IPS-20b (cell line): ENCODE data around the gene TRMT2B.

Source experiments
- H3K27ac ChIP-seq: one replicate; pipeline ENCODE4 v1.5.1; 2013; ENCODE audit warnings: low read length
- H3K27me3 ChIP-seq: 2 replicates; pipeline ENCODE4 v1.6.1; 2013; ENCODE audit warnings: mild to moderate bottlenecking, low read length, inconsistent platforms; ENCODE audit not compliant: insufficient read depth
- H3K36me3 ChIP-seq: 2 replicates; pipeline ENCODE4 v1.6.1; 2013; ENCODE audit warnings: low read depth, mild to moderate bottlenecking, inconsistent platforms, low read length, moderate library complexity; ENCODE audit not compliant: insufficient read depth
- H3K4me1 ChIP-seq: 2 replicates; pipeline ENCODE4 v1.6.1; 2013; ENCODE audit warnings: mild to moderate bottlenecking, control low read depth, inconsistent platforms, low read length, moderate library complexity; ENCODE audit not compliant: insufficient read depth
- H3K4me3 ChIP-seq: 2 replicates; pipeline ENCODE4 v1.5.1; 2013; ENCODE audit warnings: mild to moderate bottlenecking, low read length, inconsistent platforms
- H3K9ac ChIP-seq: 2 replicates; pipeline ENCODE4 v1.6.1; 2013; ENCODE audit warnings: low read depth, mild to moderate bottlenecking, inconsistent platforms, low read length, moderate library complexity
- H3K9me3 ChIP-seq: 2 replicates; pipeline ENCODE4 v1.6.1; 2013; ENCODE audit warnings: mild to moderate bottlenecking, low read depth, low read length, inconsistent platforms; ENCODE audit not compliant: insufficient read depth

Gene TRMT2B, protein sequence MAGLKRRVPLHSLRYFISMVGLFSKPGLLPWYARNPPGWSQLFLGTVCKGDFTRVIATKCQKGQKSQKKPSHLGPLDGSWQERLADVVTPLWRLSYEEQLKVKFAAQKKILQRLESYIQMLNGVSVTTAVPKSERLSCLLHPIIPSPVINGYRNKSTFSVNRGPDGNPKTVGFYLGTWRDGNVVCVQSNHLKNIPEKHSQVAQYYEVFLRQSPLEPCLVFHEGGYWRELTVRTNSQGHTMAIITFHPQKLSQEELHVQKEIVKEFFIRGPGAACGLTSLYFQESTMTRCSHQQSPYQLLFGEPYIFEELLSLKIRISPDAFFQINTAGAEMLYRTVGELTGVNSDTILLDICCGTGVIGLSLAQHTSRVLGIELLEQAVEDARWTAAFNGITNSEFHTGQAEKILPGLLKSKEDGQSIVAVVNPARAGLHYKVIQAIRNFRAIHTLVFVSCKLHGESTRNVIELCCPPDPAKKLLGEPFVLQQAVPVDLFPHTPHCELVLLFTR

DNA sequence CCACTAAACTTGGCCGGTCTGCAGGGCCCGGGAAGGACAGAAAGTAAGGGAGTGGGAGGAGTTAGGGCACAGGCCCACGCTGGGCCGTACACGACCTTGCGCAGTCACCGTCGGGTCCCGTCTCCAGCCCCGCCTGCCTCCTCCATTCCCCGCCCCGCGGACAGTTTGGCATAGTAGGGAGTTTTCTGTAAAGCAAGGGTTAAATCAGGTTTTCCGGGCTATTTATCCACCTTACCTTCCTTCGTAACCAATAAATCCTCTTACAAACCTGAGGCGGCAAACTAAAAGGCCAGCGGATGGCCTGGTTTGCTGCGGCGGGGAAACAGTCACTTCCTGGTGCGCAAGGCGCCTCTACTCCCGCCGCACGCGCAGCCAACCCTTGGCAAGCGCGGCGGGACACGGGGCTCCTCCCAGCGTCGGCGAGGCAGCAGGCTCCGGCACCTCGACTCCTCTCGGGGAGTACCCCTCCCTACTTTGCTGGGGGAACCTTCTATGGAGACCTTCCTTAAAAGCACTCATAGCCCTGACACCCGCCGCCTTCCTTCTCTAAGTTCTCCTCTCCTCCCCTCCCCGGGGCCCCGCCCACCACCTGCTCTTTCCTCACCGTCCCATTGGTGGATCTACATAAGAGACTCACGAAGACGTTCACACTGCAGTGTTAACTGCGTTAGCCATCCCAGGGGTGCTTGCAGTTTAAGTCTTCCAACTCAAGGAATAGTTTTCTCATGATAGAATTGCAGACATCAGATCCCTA lies at the start of gene TRMT2B:
TSS of gene TRMT2B (minus strand) at position 563 of the 754 bp plus-strand sequence. CDS start 9,822 bp downstream, outside the sequence.
- no peaks in the 10 kb centered on the region for H3K4me1 ChIP-seq
- no peaks in the 10 kb centered on the region for H3K36me3 ChIP-seq
- no peaks in the 10 kb centered on the region for H3K9me3 ChIP-seq
- peak within 1 kb of the TSS; percentile 81 for H3K4me3 ChIP-seq
- H3K27ac ChIP-seq: no peak within 1 kb of the TSS
- peak within 1 kb of the TSS; percentile 82 for H3K9ac ChIP-seq
- H3K27me3 ChIP-seq: no peaks in the 10 kb centered on the region

DNA sequence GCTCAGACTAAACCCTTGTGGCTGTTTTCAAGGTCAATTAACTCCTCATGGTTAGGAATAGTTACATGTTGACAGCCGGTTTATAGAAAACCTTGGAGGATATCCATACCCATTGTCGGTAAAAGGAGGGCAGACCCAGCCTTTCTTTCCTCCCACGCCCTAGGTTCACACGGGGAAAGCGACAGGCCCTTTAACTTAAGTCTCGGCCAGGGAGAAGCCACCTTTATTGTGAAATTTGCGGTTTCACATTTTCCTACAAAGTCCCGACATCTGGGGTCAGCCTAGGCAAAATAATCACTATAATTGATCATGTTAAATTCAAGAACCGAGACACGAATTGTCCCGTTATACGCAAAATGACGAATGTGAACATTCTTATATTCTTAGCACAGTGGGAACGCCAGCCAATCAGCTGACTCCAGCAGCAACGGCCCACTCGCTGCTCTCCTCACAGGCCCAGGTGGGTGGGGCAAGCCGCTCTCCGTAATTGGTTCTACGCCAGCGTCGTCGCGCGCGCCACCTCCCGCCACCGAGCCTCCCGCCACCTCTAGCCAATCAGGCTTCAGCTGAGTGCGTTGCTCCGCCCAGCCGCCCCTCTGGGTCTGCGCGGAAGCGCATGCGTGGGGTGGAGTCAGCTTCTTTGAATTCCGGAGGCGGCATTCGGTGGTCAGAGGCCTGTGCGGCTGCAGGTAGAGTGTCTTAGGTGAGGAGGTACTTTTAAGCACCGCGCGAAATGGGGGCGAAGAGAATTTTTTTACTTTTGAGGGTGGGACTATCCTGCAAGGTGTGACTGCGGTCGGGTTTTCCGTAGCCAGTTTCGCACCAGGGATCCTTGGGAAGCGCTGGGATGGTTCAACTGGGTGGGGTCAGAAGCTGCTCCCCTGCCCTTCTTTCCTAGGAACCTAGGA lies 45.9 kb upstream of the TRMT2B start, which contains the start of gene CENPI:
TSS of gene CENPI (plus strand) at position 659 of the 908 bp plus-strand sequence. CDS start 2,867 bp downstream, outside the sequence.
- H3K9me3 ChIP-seq: no peaks in the 10 kb centered on the region
- peaks cover 15% of the 10 kb centered on the region for H3K36me3 ChIP-seq
- H3K27ac ChIP-seq: no peak within 1 kb of the TSS
- H3K4me1 ChIP-seq: no peaks in the 10 kb centered on the region; the same call in 1 of the 2 replicates
- H3K27me3 ChIP-seq: no peaks in the 10 kb centered on the region
- H3K9ac ChIP-seq: peak within 1 kb of the TSS; percentile 91
- H3K4me3 ChIP-seq: peak within 1 kb of the TSS; percentile 92

DNA sequence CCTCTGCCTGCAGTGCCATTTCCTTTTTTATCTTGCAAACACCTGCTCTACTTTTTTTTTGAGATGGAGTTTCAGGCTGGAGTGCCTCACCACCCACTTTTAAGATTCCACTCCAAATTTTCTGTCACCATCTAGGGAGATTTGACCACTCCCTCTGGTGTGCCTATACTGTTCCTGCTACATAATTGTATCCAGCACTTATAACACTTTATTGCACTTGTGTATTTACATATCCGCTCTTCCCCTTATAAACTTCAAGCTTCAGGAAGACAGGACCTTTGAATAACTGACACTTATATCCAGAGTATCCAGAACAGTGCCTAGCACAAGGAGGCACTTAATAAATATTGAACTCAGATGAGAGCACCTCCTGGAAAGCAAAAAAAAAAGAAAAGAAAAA lies 39.9 kb upstream of the TRMT2B start:
- H3K9ac ChIP-seq: no peak overlapping the region
- H3K4me1 ChIP-seq: no peaks in the 10 kb centered on the region
- H3K9me3 ChIP-seq: no peaks in the 10 kb centered on the region
- H3K27ac ChIP-seq: no peak overlapping the region
- H3K36me3 ChIP-seq: no peaks in the 10 kb centered on the region
- H3K4me3 ChIP-seq: no peak overlapping the region
- H3K27me3 ChIP-seq: no peaks in the 10 kb centered on the region

DNA sequence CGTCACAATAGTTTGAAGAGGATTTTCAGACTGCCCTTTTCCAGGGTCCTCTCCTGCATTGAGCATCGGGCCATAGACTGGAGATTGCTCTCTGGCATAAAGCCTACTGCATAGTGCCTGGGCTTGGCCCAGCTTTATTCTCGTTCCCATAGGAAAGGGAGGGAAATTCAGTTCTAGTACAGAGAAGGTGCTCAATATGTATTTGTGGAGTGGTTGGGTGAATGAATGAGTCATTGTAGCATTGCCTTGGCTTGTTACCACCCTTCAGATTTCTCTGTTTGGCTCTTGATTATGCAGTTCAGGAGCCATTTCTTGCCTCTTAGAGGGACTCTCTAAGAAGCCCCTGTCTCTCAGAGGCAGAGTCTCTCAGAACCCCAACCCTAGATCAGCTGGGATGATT lies 29.3 kb upstream of the TRMT2B start:
- Histone ChIP-seq H3K27me3 (peaks cover 12% of the 10 kb centered on the region), H3K27ac (no peak overlapping the region), H3K4me3 (no peak overlapping the region), H3K4me1 (no peaks in the 10 kb centered on the region; the same call in none of the 2 replicates), H3K9ac (no peak overlapping the region), H3K36me3 (no peaks in the 10 kb centered on the region), H3K9me3 (no peaks in the 10 kb centered on the region)

DNA sequence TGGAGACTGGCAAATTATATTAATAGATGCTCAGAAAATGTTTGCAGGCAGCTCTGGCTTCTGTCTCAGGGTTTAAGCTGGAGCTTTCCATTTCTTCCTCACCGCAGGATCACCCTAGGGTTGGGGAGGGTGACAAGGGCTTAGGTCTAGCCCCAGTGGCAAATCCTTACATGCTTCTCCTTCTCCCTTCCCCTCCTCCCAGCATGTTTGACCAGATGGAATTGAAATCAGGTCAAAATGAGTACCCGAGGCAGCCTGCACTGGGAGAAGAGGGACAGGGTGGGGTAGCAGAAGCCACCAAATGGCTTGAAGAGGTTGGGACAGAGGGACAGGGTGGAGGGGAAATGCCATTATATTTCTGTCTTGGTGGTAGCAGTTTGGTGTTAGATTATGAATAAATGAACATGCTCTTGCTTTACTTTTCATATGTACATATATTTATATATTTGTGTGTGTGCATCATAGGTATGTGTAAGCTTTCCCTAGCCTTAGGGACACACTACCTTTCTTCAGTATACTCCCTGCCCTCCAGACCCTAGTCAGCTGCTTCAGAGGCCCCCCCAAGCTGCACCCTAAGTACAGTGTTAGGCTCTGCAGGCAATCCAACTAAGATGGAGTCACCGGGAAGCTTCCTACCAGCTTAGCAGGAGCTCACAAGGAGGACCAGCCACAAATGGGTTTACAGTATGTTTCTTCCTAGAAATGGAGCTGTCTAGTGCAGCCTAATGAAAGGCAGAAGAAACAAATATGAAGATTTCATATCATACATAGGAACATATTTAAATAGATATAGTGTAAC lies 28.6 kb upstream of the TRMT2B start:
- Histone ChIP-seq H3K27me3 (peaks cover 12% of the 10 kb centered on the region), H3K4me1 (no peaks in the 10 kb centered on the region; the same call in none of the 2 replicates), H3K27ac (no peak overlapping the region), H3K4me3 (peak overlapping the region; percentile 91), H3K9ac (peak overlapping the region; percentile 5; the same call in 1 of the 2 replicates), H3K36me3 (no peaks in the 10 kb centered on the region), H3K9me3 (no peaks in the 10 kb centered on the region)

DNA sequence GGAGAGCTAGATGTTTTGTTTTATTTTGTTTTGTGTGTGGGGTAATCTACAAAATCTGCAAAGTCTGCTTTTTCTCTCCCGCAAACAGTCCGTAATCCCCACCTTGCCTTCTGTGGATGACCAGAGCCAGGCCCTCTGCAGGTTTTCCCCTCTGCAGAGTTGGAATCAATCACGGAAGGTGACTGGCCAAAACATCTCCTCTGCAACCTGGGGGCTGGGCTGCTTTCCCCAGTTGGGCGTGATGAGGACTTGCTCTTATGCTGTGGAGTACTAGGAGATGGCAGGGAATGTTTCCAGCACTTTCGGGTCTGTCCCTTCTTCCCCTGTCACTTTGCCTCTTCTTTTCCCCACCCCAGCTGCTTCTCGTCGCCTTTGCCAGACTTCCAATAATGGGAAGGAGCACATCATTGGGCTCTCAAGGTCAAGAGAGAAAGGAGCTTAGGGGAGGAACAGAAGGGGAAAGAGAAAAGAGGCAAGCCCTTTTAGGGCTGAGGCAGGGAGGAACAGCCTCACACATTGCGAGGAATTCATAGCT lies 27.9 kb upstream of the TRMT2B start:
- Histone ChIP-seq H3K4me3 (peak overlapping the region; percentile 91), H3K4me1 (no peaks in the 10 kb centered on the region; the same call in none of the 2 replicates), H3K36me3 (no peaks in the 10 kb centered on the region), H3K9ac (peak overlapping the region; percentile 72; the same call in 1 of the 2 replicates), H3K27ac (no peak overlapping the region), H3K9me3 (no peaks in the 10 kb centered on the region), H3K27me3 (peaks cover 12% of the 10 kb centered on the region)

DNA sequence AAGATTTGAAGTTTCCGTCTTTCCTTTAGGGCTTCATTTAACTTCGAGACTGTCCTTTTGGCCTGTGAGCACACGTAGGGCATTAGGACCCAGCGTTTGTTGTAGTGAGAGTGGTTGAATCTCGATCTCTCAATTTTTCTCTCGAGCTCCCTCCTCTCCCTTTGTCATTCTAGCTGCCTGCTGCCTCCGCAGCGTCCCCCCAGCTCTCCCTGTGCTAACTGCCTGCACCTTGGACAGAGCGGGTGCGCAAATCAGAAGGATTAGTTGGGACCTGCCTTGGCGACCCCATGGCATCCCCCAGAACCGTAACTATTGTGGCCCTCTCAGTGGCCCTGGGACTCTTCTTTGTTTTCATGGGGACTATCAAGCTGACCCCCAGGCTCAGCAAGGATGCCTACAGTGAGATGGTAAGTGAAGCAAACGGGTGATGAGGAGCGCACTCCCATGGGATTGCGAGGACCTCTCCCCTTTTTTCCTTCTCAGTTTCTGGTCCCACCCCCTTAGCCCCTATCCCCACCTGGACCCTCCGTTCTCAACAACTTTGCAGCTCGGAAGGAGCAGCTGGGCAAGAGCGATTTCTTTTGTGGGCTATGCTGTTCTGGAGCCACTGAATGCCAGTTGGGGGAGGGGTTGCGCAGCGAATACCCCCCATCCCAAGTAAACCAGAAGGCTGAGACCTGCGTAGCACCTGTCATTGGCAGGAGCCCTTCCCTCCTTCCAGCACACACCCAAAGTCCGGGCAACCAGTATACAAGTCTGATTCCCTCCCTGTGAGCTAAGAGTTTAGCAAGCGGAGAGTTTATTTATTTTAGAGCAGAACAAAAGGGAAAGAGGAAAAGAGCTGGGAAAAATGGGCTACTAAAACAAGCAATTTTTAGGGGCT lies 27.0 kb upstream of the TRMT2B start, which contains the start of gene TMEM35A:
TSS of gene TMEM35A (plus strand) at position 164 of the 883 bp plus-strand sequence. CDS start at position 288, 124 bp downstream.
- peak within 1 kb of the TSS; percentile 72; the same call in 1 of the 2 replicates for H3K9ac ChIP-seq
- no peaks in the 10 kb centered on the region for H3K9me3 ChIP-seq
- H3K4me1 ChIP-seq: no peaks in the 10 kb centered on the region; the same call in none of the 2 replicates
- no peak within 1 kb of the TSS for H3K27ac ChIP-seq
- peaks cover 12% of the 10 kb centered on the region for H3K27me3 ChIP-seq
- H3K36me3 ChIP-seq: no peaks in the 10 kb centered on the region
- peak within 1 kb of the TSS; percentile 91 for H3K4me3 ChIP-seq

DNA sequence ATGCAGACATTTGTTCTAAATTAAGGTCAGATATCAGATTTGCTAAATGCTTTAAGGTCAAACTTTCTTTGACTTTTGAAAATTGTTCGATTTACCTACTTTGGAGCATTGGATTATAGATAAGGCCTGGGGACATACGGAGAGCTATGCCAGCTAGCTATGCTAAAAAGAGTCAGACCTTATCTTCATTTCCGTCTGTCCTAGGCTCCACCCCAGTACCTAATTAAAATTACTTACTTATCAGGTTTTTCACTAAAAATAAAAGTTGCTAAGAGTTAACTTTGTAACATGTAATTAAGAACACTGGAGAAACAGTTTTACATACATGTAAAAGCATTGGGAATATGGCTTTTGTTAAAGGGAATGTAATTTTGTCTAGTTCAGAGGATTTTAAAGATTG lies 19.7 kb upstream of the TRMT2B start:
- H3K27ac ChIP-seq: no peak overlapping the region
- no peak overlapping the region for H3K4me3 ChIP-seq
- no peak overlapping the region for H3K9ac ChIP-seq
- H3K36me3 ChIP-seq: no peaks in the 10 kb centered on the region
- no peaks in the 10 kb centered on the region for H3K27me3 ChIP-seq
- H3K4me1 ChIP-seq: no peaks in the 10 kb centered on the region
- no peaks in the 10 kb centered on the region for H3K9me3 ChIP-seq

DNA sequence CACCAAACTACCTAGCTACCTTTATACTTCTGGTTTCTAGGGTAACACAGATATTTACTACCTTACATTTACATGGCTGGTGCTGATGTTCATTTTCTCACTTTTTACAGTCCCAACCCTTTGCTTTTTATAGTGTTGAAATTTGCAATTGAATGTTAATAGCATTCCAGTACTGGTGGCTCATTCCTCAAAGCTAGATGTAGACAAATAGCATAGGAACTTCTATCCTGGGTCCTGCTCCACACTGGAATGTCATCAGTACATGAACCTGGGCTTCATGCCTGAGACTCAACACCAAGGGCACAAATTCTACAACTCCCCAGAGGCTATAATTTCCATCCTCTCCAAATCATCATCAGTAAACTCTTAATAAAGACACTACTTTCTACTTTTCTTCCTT lies 10.3 kb upstream of the TRMT2B start:
- H3K4me3 ChIP-seq: no peak overlapping the region
- no peaks in the 10 kb centered on the region for H3K9me3 ChIP-seq
- H3K36me3 ChIP-seq: no peaks in the 10 kb centered on the region
- no peak overlapping the region for H3K27ac ChIP-seq
- no peak overlapping the region for H3K9ac ChIP-seq
- H3K27me3 ChIP-seq: no peaks in the 10 kb centered on the region
- H3K4me1 ChIP-seq: no peaks in the 10 kb centered on the region
